Measurements from ENCODE around the gene MED13L.
"Not testable (repeated sequence)": the region's sequence is repeated elsewhere in the genome, so short reads cannot be mapped to it uniquely, and the experiment has no call there.

The MED13L gene

DNA sequence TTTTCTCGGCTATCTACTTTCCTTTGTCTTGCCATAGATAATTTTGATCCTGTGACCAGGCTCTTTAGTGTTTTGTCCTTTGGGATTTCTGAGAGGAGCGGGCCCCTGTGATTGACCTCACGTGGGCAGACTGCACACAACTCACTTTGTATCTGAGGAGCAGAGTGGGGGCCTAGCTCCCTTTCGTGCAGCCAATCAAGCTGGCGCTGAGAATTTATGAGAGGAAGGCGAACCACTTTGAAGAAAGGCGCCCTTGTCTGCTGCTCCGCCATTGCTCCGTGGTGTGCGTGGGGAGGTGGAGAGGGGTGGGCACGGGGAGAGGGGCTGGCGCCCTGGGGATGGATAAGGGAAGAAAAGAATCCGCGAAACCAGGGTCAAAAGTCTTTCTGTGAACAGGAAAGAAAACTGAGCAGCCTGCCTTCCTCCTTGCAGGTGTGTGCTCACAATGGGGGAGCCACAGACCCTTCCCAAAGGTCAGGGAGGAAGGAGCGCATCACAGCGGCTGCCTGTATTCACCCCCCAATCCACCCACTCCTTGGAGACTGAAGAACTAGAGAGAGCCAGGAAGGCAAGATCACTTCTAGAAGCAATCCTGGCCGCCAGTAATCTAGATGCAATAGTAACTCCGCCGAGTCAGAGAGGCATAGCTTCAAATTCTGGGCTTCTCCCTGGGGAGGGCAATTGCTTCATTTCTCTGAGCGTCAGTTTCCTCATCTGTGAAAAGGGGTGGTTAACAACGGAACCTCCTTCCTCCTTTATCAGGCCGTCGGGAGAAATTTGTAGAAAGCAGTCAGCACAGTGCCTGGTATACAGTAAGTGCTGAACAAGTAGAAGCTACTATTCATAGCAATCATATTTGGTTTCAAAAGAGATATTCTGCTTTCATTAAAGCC lies 24.9 kb upstream of the MED13L start:
- DNase-seq: no peak

DNA sequence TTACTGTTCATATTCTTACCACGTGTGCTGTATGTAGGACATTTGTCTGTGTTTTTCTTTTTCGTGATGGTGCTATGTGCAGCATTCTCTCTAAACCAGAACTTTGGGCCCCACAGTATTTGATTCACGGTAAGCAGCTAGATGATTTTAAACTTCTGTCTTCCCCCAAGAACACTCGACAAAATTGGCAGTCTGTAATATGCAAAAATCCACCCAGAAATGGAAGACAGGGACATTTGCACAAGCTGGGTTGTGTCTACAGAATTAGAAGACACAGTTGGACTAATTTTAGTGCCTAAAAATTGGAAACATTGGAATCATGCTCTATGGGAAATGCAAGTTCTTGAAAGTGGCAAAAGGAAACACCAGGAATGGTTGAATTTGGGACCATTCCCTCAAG lies 24.1 kb upstream of the MED13L start:
- DNase-seq: no peak

DNA sequence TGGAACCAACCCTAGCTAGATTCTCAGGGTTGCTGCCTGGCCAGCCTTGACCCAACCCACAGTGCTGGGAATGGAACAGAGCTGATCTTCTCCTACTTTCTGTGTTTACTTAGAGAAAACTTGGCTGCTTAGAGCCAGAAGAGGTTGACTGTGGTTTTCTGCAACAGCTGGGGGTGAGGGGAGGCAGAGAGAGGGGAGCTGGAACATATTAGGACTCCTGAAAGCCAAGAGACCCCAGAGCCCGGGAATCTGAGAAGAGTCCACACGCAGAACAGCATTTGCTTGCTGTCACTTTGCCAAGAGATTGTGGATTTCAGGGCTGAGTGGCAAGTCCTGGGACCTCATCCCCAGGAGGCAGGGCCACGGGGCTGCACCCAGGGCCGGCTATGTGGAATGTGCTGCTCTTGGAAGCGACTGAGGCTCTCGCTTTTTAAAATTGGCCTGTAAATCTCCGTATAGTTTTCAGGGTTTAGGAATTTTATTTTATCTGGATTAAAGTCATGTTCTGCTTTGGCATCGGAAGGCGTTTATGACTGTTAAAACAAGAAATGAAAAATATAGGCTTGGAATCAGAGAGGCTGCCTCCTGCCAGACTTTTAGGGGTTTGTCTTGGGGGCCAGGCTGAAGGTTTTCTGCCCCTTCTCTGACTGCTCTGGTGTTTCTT lies 22.3 kb upstream of the MED13L start:
- no peak for DNase-seq

GRCh38 chr12:116299064-116299463 lies 21.6 kb upstream of the MED13L start:
- no peak for DNase-seq

DNA sequence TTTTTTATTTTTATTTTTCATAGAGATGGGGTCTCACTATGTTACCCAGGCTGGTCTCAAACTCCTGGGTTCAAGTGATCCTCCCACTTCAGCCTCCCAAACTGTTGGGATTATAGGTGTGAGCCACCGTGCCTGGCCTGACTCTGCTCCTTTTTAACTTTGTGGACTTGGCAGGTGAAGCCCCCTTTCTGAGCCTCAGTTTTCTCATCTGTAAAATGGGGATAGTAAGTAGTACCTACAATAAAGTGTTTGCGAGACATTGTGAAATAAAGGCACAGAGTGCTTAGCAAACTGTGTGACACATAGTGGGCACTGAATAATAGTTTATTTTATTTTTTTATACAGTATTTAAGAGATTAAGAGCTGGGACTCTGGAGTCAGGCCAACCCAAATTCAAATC lies 21.1 kb upstream of the MED13L start:
- DNase-seq: no peak

DNA sequence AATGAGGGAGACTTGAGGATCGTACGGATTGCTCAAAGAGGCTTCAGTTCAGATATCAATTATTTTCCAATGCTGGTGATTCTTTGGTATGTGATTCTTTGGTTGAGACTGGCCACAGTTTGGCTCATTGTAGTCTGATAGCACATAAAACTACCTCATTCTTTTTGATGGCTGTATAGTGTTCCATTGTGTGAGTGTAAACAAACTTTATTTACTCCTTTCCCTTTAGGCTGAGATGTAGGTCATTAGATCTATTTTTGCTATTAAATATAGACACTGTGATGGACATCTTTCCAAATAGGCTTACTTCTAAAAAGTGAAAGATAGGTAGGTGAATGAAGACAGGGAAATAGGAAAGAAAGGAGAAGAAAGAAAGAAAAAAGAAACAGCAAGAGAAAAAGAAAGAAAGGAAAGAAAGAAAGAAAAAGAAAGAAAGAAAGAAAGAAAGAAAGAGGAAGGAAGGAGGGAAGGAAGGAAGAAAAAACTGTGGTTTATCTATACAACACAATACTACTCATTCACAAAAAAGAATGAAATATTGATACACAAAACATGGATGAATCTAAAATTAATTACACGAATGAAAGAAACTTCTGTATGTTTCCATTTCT lies 19.8 kb upstream of the MED13L start:
- no peak for DNase-seq

- DNase-seq: no peak
These were observed 18.1 kb upstream of the MED13L start for GRCh38 chr12:116295327-116296263.

- DNase-seq: no peak
These were observed 17.1 kb upstream of the MED13L start for GRCh38 chr12:116294454-116295165.

DNA sequence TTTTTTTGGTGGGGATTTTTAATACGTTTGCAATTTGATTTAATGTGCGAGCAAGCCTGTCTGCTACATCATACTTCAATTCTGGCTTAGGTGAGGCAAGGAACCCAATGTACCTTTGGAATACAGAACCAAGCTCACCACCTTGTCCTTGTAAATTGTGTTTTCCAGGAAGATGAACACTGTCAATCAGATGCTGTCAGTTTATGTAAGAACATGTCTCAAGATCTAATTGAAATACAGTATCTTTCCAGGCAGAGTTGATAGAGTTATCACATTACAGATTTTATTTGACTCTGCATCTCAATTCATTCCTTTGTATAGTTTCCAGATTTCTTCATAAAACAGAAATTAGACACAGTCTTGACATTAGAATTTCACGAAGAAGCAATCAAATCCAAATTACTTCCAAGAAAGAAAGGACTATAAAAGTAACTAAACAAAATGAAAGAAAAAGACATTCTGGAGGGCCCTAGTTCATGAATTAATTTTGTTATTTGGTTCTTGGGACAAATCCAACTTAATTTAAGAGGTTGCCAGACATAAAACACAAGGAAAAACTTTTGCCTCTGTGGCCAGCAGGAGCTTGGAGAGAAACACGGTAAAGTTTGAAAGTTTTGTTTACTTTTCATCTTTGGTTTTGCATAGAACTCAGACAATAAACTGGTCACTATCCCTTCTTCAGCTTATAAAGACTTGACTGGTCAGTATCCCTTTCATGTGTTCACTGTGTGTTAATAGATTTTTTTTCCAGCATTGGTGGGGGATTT lies 16.4 kb upstream of the MED13L start:
- DNase-seq: no peak

- no peak for DNase-seq
These were observed 13.7 kb upstream of the MED13L start for GRCh38 chr12:116291218-116291617.

DNA sequence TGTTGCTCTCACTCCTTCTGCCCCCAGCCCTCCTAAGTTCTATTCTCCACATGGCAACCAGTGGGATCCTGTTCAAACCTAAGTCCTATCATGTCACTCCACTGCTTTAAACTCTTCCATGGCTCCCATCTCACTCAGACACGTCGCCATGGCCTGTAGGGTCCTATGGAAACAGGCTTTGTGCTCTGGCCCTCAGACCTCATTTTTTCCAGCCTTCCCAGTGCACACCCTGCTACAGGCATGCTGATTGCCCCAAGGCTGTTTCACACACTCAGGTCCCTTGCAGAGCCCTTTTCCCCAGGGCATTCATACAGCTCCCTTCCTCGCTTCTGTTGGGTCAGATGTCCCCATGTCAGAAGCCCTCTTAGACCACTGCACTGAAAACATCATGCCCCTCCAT lies 11.2 kb upstream of the MED13L start:
- no peak for DNase-seq

- no peak for DNase-seq
These were observed 10.4 kb upstream of the MED13L start for GRCh38 chr12:116287842-116288301.

DNA sequence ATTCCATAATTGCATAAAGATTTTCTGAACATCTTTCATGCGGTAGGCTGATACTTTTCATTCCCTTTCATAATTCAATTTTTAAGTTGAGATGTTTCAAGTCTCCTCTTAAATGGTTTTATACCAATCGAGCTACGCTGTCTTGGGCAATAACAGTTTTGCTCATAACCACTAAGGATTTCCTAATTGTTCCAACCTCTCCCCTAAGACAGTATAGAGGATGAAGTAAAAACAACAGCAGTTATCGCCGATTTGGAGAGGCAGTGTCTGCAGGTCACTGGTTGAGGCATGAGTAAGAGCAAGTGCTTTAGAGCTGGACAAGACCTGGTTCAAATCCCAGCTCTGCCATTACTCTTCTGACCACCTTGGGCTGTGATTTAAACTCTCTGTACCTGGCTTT lies 6.9 kb upstream of the MED13L start:
- no peak for DNase-seq

DNA sequence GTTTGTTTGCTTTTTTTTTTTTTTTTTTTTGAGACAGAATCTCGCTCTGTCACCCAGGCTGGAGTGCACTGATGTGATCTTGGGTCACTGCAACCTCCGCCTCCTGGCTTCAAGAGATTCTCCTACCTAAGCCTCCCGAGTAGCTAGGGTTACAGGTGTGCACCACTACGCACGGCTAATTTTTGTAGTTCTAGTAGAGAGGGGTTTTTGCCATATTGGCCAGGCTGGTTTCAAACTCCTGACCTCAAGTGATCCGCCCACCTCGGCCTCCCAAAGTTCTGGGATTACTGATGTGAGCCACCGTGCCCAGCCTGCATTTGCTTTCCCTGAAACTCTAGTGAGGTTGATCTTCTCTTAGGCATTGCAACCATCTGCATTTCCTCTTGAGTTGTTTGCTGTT lies 6.4 kb upstream of the MED13L start:
- DNase-seq: not testable (repeated sequence)

DNA sequence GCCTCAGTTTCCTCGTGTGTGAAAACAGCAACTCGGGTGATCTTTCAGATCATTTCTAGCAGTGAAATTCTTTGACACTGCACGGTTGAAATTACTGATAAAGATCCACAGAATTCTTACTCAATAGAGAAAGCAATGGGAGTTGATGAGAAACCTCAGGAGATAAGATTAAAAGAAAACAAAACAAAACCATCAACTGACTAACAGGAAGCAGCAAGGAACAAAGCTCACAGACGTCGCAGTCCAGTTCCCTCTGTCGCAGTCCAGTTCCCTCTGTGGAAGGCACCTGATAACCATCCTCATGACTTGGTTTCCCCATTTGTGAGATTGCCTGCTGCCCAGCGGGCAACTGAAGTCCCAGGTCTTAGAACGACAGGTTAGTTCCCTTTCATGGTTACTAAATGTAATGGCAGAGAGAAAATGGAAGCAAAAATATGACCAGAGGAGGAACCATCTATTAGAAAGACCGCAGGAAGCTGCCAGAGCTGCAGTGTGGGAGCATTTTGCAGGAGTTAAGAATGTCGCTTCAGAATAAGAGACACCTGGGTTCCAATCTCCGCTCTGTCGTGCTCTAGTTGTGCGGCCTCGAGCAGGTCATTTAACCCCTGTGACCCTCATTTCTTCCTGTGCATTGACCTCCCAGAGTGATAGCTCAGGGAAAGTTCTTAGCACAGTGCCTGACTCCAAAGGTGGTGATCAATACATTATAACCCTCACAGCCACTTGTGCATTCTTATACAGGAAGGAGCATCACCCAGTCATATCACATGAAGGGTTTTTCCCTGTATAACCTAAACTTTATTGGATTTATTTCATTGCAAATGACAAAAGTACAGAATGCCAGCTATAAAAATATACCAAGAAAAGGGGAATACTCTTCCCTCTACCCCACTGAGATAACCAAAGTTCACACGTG lies 5.1 kb upstream of the MED13L start:
- no peak for DNase-seq

DNA sequence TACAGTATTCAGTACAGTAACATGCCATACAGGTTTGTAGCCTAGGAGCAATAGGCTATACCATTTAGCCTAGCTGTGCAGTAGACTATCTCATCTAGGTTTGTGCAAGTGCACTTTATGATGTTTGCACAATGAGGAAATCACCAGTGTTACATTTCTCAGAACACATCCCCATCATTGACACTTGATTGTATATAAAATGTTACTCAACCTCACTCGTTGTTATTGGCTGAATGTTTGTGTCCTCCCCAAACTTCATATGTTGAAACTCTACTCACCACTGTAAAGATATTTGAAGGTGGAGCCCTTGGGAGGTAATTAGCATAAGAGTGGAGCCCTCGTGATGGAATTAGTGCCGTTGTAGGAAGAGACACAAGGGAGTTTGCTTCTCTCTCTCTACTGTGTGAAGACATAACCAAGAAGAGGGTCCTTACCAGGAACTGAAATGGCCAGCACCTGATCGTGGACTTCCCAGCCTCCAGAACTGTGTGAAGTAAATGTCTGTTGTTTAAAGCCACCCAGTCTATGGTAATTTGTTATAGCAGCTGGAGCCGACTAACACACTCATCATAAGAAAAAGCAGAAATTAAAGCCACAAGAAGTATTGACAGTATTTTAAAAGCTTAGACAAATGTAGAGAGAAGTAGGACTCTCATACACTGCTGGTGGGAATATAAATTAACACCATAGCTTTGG lies 3.2 kb upstream of the MED13L start:
- DNase-seq: no peak

DNA sequence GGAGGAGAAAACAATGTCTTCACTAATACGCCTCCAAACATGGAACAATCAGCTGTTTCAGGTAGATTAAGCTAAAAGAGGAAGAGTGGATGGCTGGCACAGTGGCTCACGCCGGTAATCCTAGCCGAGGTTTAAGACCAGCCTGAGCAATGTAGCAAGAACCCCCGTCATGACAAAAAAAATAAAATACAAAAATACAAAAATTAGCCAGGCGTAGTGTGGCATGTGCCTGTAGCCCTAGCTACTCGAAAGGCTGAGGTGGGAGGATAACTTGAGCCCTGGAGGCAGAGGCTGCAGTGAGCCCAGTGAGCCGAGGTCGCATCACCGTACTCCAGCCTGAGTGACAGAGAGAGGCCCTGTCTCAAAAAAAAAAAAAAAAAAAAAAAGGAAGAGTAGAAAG lies 1.2 kb upstream of the MED13L start:
- no peak for DNase-seq

DNA sequence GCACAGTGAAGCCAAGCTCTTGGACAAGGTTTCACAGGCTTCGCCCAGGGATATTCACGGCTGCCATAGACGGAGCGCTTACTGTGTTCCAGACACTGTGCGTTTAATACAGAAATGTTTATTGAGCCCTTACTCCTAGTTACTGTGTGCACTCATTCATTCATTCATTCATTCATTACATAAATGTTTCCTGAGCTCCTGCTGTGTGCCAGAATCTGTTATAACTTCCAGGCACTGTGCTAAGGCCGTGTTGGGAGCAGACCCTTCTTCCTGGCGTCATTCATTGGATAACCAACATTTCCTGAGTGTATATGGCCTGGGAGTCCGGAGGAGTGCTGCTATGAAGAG lies 760 bp upstream of the MED13L start:
- DNase-seq: no peak

GRCh38 chr12:116276652-116277466 lies 634 bp downstream of the MED13L start:
- DNase-seq: peak; percentile 61

All from stimulated activated CD4-positive, alpha-beta T cell treated with anti-CD3 and anti-CD28 coated beads, Interleukin-4, amount 100 ng/mL, for 24 hours (primary cell).